Endothelial cell of umbilical vein (primary cell): ENCODE data around the gene CAMK2G.

Source experiments
- EZH2 ChIP-seq: IDR thresholded peaks from 2 replicates; pipeline ENCODE4 v1.6.1; 2012; ENCODE audit warnings: borderline replicate concordance, low read depth, mild to moderate bottlenecking, moderate library complexity, low read length, inconsistent platforms; ENCODE audit not compliant: severe bottlenecking
- MYC ChIP-seq: IDR thresholded peaks from one replicate; pipeline ENCODE4 v1.6.1; 2011; ENCODE audit warnings: mild to moderate bottlenecking, low read depth, low read length
- POLR2A ChIP-seq: IDR thresholded peaks from 2 replicates; pipeline ENCODE4 v1.6.1; 2012; ENCODE audit warnings: low read depth, mild to moderate bottlenecking, control low read depth, low read length
- POLR2AphosphoS5 ChIP-seq: IDR thresholded peaks from 2 replicates; pipeline ENCODE4 v1.6.1; 2012; ENCODE audit warnings: low read depth, mild to moderate bottlenecking, control low read depth, low read length, moderate library complexity; ENCODE audit not compliant: insufficient read depth
- TF ChIP-seq, protein P1 (sequence below), 2 donors: IDR thresholded peaks; 1 replicate in 1 of 2; 2 replicates in 1 of 2; pipeline ENCODE4 v1.5.1; 2011; ENCODE audit warnings: low read length in 2 of 2, mild to moderate bottlenecking in 2 of 2, moderate library complexity in 2 of 2, control low read depth in 1 of 2, inconsistent platforms in 1 of 2, low read depth in 1 of 2; ENCODE audit not compliant: insufficient read depth in 1 of 2; ENCODE audit errors: extremely low read depth in 1 of 2
- TF ChIP-seq, protein P2 (sequence below): IDR thresholded peaks from 2 replicates; pipeline ENCODE4 v1.6.1; 2011; ENCODE audit not compliant: insufficient read depth, insufficient read length

DNA sequence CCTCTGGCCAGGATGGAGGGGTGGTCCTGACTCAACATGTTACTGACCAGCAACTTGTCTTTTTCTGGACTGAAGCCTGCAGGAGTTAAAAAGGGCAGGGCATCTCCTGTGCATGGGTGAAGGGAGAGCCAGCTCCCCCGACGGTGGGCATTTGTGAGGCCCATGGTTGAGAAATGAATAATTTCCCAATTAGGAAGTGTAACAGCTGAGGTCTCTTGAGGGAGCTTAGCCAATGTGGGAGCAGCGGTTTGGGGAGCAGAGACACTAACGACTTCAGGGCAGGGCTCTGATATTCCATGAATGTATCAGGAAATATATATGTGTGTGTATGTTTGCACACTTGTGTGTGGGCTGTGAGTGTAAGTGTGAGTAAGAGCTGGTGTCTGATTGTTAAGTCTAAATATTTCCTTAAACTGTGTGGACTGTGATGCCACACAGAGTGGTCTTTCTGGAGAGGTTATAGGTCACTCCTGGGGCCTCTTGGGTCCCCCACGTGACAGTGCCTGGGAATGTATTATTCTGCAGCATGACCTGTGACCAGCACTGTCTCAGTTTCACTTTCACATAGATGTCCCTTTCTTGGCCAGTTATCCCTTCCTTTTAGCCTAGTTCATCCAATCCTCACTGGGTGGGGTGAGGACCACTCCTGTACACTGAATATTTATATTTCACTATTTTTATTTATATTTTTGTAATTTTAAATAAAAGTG is 42.6 kb upstream of the CAMK2G start:
- no peak for TF ChIP-seq EZH2
- TF ChIP-seq, protein P1, sequence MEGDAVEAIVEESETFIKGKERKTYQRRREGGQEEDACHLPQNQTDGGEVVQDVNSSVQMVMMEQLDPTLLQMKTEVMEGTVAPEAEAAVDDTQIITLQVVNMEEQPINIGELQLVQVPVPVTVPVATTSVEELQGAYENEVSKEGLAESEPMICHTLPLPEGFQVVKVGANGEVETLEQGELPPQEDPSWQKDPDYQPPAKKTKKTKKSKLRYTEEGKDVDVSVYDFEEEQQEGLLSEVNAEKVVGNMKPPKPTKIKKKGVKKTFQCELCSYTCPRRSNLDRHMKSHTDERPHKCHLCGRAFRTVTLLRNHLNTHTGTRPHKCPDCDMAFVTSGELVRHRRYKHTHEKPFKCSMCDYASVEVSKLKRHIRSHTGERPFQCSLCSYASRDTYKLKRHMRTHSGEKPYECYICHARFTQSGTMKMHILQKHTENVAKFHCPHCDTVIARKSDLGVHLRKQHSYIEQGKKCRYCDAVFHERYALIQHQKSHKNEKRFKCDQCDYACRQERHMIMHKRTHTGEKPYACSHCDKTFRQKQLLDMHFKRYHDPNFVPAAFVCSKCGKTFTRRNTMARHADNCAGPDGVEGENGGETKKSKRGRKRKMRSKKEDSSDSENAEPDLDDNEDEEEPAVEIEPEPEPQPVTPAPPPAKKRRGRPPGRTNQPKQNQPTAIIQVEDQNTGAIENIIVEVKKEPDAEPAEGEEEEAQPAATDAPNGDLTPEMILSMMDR (IDR thresholded peaks at IDR 0.05; ENCODE audit: extremely low read depth in 1 of 2, insufficient read depth in 1 of 2, low read depth in 1 of 2, low read length in 2 of 2): no peak
- TF ChIP-seq POLR2A: no peak
- TF ChIP-seq, protein P2, sequence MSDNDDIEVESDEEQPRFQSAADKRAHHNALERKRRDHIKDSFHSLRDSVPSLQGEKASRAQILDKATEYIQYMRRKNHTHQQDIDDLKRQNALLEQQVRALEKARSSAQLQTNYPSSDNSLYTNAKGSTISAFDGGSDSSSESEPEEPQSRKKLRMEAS: no peak
- TF ChIP-seq POLR2AphosphoS5: no peak
- TF ChIP-seq MYC: no peak
